ENCODE data around the gene RANBP6.

RANBP6 gene

GRCh38 chr9:6008169-6008979, 7.0 kb downstream of the RANBP6 start:
- peak; percentile 94 for DNase-seq

DNA sequence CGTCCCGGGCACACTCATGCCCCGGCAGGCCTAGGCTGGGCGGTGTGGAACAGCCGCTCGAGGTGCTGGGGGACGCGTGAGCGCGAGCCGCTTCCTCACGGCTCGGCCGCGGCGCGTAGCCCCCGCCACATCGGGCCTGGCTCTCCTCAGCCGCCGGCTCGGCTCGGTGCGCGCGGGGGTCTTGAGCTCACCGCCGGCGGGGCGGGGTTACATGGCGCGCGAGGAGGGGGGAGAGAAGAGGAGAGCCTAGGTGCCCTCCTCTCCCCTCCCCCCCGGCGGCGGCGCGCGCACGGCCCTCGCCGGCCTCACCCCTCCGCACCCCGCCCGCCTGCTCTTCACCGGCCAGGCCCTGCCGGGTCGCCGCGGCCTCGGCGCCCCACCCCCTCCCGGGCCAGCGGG, 7.7 kb downstream of the RANBP6 start:
- TF ChIP-seq, protein P1, sequence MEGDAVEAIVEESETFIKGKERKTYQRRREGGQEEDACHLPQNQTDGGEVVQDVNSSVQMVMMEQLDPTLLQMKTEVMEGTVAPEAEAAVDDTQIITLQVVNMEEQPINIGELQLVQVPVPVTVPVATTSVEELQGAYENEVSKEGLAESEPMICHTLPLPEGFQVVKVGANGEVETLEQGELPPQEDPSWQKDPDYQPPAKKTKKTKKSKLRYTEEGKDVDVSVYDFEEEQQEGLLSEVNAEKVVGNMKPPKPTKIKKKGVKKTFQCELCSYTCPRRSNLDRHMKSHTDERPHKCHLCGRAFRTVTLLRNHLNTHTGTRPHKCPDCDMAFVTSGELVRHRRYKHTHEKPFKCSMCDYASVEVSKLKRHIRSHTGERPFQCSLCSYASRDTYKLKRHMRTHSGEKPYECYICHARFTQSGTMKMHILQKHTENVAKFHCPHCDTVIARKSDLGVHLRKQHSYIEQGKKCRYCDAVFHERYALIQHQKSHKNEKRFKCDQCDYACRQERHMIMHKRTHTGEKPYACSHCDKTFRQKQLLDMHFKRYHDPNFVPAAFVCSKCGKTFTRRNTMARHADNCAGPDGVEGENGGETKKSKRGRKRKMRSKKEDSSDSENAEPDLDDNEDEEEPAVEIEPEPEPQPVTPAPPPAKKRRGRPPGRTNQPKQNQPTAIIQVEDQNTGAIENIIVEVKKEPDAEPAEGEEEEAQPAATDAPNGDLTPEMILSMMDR (IDR thresholded peaks at IDR 0.05; ENCODE audit: low read depth, low read length), result no peak
- no peaks in the 10 kb centered on the region for H3K4me1 ChIP-seq
- no peaks in the 10 kb centered on the region for H3K27me3 ChIP-seq
- peak; percentile 94 for DNase-seq
- no peaks in the 10 kb centered on the region for H3K36me3 ChIP-seq
- peak overlapping the region; percentile 88 for H3K4me3 ChIP-seq (ENCODE audit: low read depth, low read length)
- H3K9me3 ChIP-seq, result no peaks in the 10 kb centered on the region

More at GRCh38 chr9:6008169-6008979, 7.0 kb downstream of the RANBP6 start:
- Histone ChIP-seq H3K36me3 (no peaks in the 10 kb centered on the region; the same call in 1 of the 2 replicates), H3K27me3 (no peaks in the 10 kb centered on the region), H3K4me3 (ENCODE audit: low read depth, low read length) (peak overlapping the region; percentile 88), H3K9me3 (no peaks in the 10 kb centered on the region), H3K4me1 (no peaks in the 10 kb centered on the region)
- TF ChIP-seq, protein P1 (IDR thresholded peaks at IDR 0.05; ENCODE audit: low read depth, low read length), result no peak

DNA sequence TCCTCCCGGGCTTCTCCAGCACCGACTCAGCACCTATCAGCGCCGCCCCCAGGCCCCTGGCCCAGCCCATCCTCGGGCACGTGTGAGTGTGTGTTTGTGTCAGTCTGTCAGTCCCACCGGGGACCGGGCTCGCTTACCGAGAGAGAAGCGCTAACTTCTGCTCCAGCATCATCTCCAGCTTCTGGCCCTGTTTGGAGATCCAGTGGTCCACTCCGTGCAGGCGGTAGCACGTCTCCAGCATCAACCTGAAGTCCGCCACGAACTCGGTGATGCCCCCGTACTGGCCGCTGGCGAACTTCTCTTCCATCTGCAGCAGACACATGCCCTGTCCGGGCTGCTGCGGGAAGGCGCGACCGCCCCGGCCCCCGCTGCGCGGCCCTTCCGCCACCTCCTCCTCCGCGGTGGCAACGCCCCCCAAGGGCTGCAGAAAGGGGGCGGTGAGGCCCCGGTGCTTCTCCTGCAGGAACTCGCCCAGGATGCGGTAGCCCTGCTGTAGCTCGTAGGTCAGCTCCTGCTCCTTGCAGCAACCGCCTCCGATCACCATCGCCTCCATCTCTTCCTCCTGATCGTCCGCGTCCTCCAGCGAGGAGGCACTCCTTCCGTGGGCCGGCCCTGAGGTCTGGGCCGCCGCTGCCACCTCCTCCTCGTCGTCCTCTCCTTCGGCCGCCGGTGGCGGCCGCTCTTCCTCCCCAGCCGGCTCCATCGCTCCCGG, 8.2 kb downstream of the RANBP6 start:
- TF ChIP-seq, protein P1 (IDR thresholded peaks at IDR 0.05; ENCODE audit: low read depth, low read length), result no peak
- Histone ChIP-seq H3K36me3 (no peaks in the 10 kb centered on the region), H3K27me3 (no peaks in the 10 kb centered on the region), H3K4me1 (no peaks in the 10 kb centered on the region), H3K4me3 (ENCODE audit: low read depth, low read length) (peak overlapping the region; percentile 88), H3K9me3 (no peaks in the 10 kb centered on the region)
- DNase-seq, result peak; percentile 95

- no peak for DNase-seq
- peak overlapping the region; percentile 88 for H3K4me3 ChIP-seq (ENCODE audit: low read depth, low read length)
- no peaks in the 10 kb centered on the region for H3K9me3 ChIP-seq
- H3K36me3 ChIP-seq, result no peaks in the 10 kb centered on the region
- H3K27me3 ChIP-seq, result no peaks in the 10 kb centered on the region
- no peaks in the 10 kb centered on the region for H3K4me1 ChIP-seq
- TF ChIP-seq, protein P1 (IDR thresholded peaks at IDR 0.05; ENCODE audit: low read depth, low read length), result no peak
These were observed 8.7 kb downstream of the RANBP6 start for GRCh38 chr9:6006749-6007057.

- TF ChIP-seq, protein P1 (IDR thresholded peaks at IDR 0.05; ENCODE audit: low read depth, low read length), result no peak
- Histone ChIP-seq H3K27me3 (no peaks in the 10 kb centered on the region), H3K4me3 (ENCODE audit: low read depth, low read length) (no peak overlapping the region), H3K9me3 (no peaks in the 10 kb centered on the region), H3K36me3 (no peaks in the 10 kb centered on the region), H3K4me1 (no peaks in the 10 kb centered on the region)
- DNase-seq, result no peak
These were observed 14.5 kb downstream of the RANBP6 start for GRCh38 chr9:6000955-6001354.

Measured in BE2C (cell line).